ENCODE results near the gene MGRN1. TPM values are rescaled to one million over a fixed set of nuclear protein-coding genes. Genes with fewer than 3 reads are reported as not detected.

The MGRN1 gene
- 201 TPM for total RNA-seq

- intact Hi-C loops (cut with DNase I): loop anchor here (1.0 to 5.0 kb wide), 2 partner anchors 8 to 333 kb away; partner anchors contain the start of gene SEC14L5
- peak; percentile 88 to 99 (median 92) for TF ChIP-seq CTCF (IDR thresholded peaks at IDR 0.05)
- H3K9me3 ChIP-seq: no peaks in the 10 kb centered on the region
Measured at GRCh38 chr16:4624015-4624826, at the start of gene MGRN1. Gene MGRN1 (plus strand): TSS chr16:4624826. CDS start chr16:4624961, 135 bp downstream.

GRCh38 chr16:4574919-4575705, 49.5 kb upstream of the MGRN1 start:
- intact Hi-C loops (cut with DNase I): no loop called here
- Histone ChIP-seq H3K27ac (no peak overlapping the region), H3K9me3 (no peaks in the 10 kb centered on the region), H3K4me3 (no peak overlapping the region), H3K27me3 (no peaks in the 10 kb centered on the region), H3K4me1 (no peaks in the 10 kb centered on the region), H3K36me3 (no peaks in the 10 kb centered on the region)
- DNase-seq (ENCODE audit: low spot score in 2 of 2): no peak
- TF ChIP-seq CTCF (IDR thresholded peaks at IDR 0.05): no peak

More at GRCh38 chr16:4624015-4624826, at the start of gene MGRN1:
- peak within 1 kb of the TSS; percentile 79 to 98 for H3K4me3 ChIP-seq
- no peaks in the 10 kb centered on the region for H3K27me3 ChIP-seq
- H3K4me1 ChIP-seq: peaks cover 7 to 23% of the 10 kb centered on the region in 2 donors
- no peaks in the 10 kb centered on the region for H3K36me3 ChIP-seq
- peak within 1 kb of the TSS; percentile 91 to 92 for H3K27ac ChIP-seq
- DNase-seq (ENCODE audit: low spot score in 2 of 2): peak; percentile 81 to 96

- no peaks in the 10 kb centered on the region for H3K36me3 ChIP-seq
- no peak overlapping the region for H3K27ac ChIP-seq
- no peak overlapping the region for H3K4me3 ChIP-seq
- intact Hi-C loops (cut with DNase I): no loop called here
- no peak for TF ChIP-seq CTCF (IDR thresholded peaks at IDR 0.05)
- no peaks in the 10 kb centered on the region for H3K4me1 ChIP-seq
- DNase-seq (ENCODE audit: low spot score in 2 of 2): no peak
- no peaks in the 10 kb centered on the region for H3K27me3 ChIP-seq
- H3K9me3 ChIP-seq: no peaks in the 10 kb centered on the region
Measured at GRCh38 chr16:4576008-4576407, 48.6 kb upstream of the MGRN1 start.

GRCh38 chr16:4578961-4579530, 45.6 kb upstream of the MGRN1 start:
- no peaks in the 10 kb centered on the region for H3K9me3 ChIP-seq
- H3K4me3 ChIP-seq: no peak overlapping the region
- intact Hi-C loops (cut with DNase I): no loop called here
- no peaks in the 10 kb centered on the region for H3K27me3 ChIP-seq
- no peaks in the 10 kb centered on the region for H3K36me3 ChIP-seq
- no peak for DNase-seq (ENCODE audit: low spot score in 2 of 2)
- H3K27ac ChIP-seq: no peak overlapping the region
- H3K4me1 ChIP-seq: no peaks in the 10 kb centered on the region
- TF ChIP-seq CTCF (IDR thresholded peaks at IDR 0.05): no peak

GRCh38 chr16:4580250-4580649, 44.4 kb upstream of the MGRN1 start:
- no peak overlapping the region for H3K27ac ChIP-seq
- no peak for TF ChIP-seq CTCF (IDR thresholded peaks at IDR 0.05)
- H3K4me3 ChIP-seq: no peak overlapping the region
- H3K4me1 ChIP-seq: no peaks in the 10 kb centered on the region
- no peak for DNase-seq (ENCODE audit: low spot score in 2 of 2)
- intact Hi-C loops (cut with DNase I): no loop called here
- no peaks in the 10 kb centered on the region for H3K36me3 ChIP-seq
- H3K27me3 ChIP-seq: no peaks in the 10 kb centered on the region
- no peaks in the 10 kb centered on the region for H3K9me3 ChIP-seq

All from ascending aorta (tissue), 2 donors.